ENCODE measurements around the gene DAND5.
A peak's percentile ranks its signal among the peaks of the same experiment; 100 is the strongest.

Gene DAND5

GRCh38 chr19:12969292-12969988 is at the start of gene DAND5:
TSS of gene DAND5 (plus strand) at chr19:12969576. CDS start at chr19:12969661, 85 bp downstream.
- no peak for DNase-seq (ENCODE audit: low read depth)

GRCh38 chr19:12921047-12921446 is 48.3 kb upstream of the DAND5 start:
- DNase-seq (ENCODE audit: low read depth): no peak

- DNase-seq (ENCODE audit: low read depth): no peak
These were observed 46.4 kb upstream of the DAND5 start for GRCh38 chr19:12922959-12923358.

- DNase-seq (ENCODE audit: low read depth): no peak
These were observed 44.6 kb upstream of the DAND5 start for GRCh38 chr19:12924621-12925310.

GRCh38 chr19:12930002-12930645 is 39.3 kb upstream of the DAND5 start:
- no peak for DNase-seq (ENCODE audit: low read depth)

- DNase-seq (ENCODE audit: low read depth): no peak
These were observed 36.7 kb upstream of the DAND5 start for GRCh38 chr19:12932392-12933286.

GRCh38 chr19:12933287-12934072 is 35.9 kb upstream of the DAND5 start, which contains the start of gene FARSA:
TSS of gene FARSA (minus strand) at chr19:12933711. CDS start at chr19:12933696, 15 bp downstream.
- DNase-seq (ENCODE audit: low read depth): peak; percentile 93

- DNase-seq (ENCODE audit: low read depth): no peak
These were observed 34.3 kb upstream of the DAND5 start for GRCh38 chr19:12935071-12935470.

- DNase-seq (ENCODE audit: low read depth): no peak
These were observed 32.8 kb upstream of the DAND5 start for GRCh38 chr19:12936582-12936981.

GRCh38 chr19:12937093-12937926 is 32.1 kb upstream of the DAND5 start:
- DNase-seq (ENCODE audit: low read depth): no peak

- peak; percentile 99 for DNase-seq (ENCODE audit: low read depth)
These were observed 31.2 kb upstream of the DAND5 start, which contains the start of gene CALR for GRCh38 chr19:12937927-12938778. TSS of gene CALR (plus strand) at chr19:12938609. CDS start at chr19:12938680, 71 bp downstream.

GRCh38 chr19:12938779-12939601 is 30.4 kb upstream of the DAND5 start:
- DNase-seq (ENCODE audit: low read depth): peak; percentile 86

GRCh38 chr19:12939975-12940423 is 29.4 kb upstream of the DAND5 start:
- DNase-seq (ENCODE audit: low read depth): no peak

- no peak for DNase-seq (ENCODE audit: low read depth)
These were observed 28.5 kb upstream of the DAND5 start for GRCh38 chr19:12940897-12941296.

- DNase-seq (ENCODE audit: low read depth): no peak
These were observed 25.8 kb upstream of the DAND5 start for GRCh38 chr19:12943437-12944044.

- DNase-seq (ENCODE audit: low read depth): no peak
These were observed 25.2 kb upstream of the DAND5 start for GRCh38 chr19:12944104-12944674.

GRCh38 chr19:12945479-12946091 is 23.8 kb upstream of the DAND5 start, which contains the start of gene RAD23A:
TSS of gene RAD23A (plus strand) at chr19:12945862. CDS start at chr19:12945949, 87 bp downstream.
- DNase-seq (ENCODE audit: low read depth): peak; percentile 97

Measured in iris pigment epithelial cell (primary cell).